HG02759 (cell line): Measurements from ENCODE around the gene TBL1Y.
"Not testable (repeated sequence)": the region's sequence is repeated elsewhere in the genome, so short reads cannot be mapped to it uniquely, and the experiment has no call there.

Source experiments
- ATAC-seq: cut with Tn5 transposase; IDR thresholded peaks from one replicate; pipeline ENCODE4 v1.9.1; 2021; ENCODE audit warnings: mild to moderate bottlenecking, moderate library complexity; ENCODE audit not compliant: unreplicated experiment

The TBL1Y gene

GRCh38 chrY:6910372-6911252 lies at the start of gene TBL1Y:
TSS of gene TBL1Y (plus strand) at chrY:6910697. CDS start at chrY:7025085, 114,388 bp downstream.
- ATAC-seq: no peak

GRCh38 chrY:6894496-6894895 lies 16.0 kb upstream of the TBL1Y start:
- no peak for ATAC-seq

- ATAC-seq: no peak
Observed at GRCh38 chrY:6895236-6895635, 15.3 kb upstream of the TBL1Y start.

- not testable (repeated sequence) for ATAC-seq
Observed at GRCh38 chrY:6902116-6902515, 8.4 kb upstream of the TBL1Y start.

GRCh38 chrY:6907591-6907990 lies 2.9 kb upstream of the TBL1Y start:
- no peak for ATAC-seq

- ATAC-seq: not testable (repeated sequence)
Observed at GRCh38 chrY:6908021-6908420, 2.5 kb upstream of the TBL1Y start.

GRCh38 chrY:6909118-6909521 lies 1.4 kb upstream of the TBL1Y start:
- no peak for ATAC-seq

- ATAC-seq: no peak
Observed at GRCh38 chrY:6909856-6910255, 641 bp upstream of the TBL1Y start.

GRCh38 chrY:6911253-6911881 lies 870 bp downstream of the TBL1Y start, which contains the start of gene AMELY:
TSS of gene AMELY (minus strand) at chrY:6911752. CDS start at chrY:6872608, 39,144 bp downstream.
- ATAC-seq: no peak

GRCh38 chrY:6913362-6913761 lies 2.9 kb downstream of the TBL1Y start:
- no peak for ATAC-seq

- no peak for ATAC-seq
Observed at GRCh38 chrY:6921061-6921460, 10.6 kb downstream of the TBL1Y start.

GRCh38 chrY:6928265-6928664 lies 17.8 kb downstream of the TBL1Y start:
- ATAC-seq: no peak

- no peak for ATAC-seq
Observed at GRCh38 chrY:6929237-6929636, 18.7 kb downstream of the TBL1Y start.

- ATAC-seq: no peak
Observed at GRCh38 chrY:6931779-6932396, 21.4 kb downstream of the TBL1Y start.

- ATAC-seq: no peak
Observed at GRCh38 chrY:6935497-6935896, 25.0 kb downstream of the TBL1Y start.

- no peak for ATAC-seq
Observed at GRCh38 chrY:6947695-6948094, 37.2 kb downstream of the TBL1Y start.

GRCh38 chrY:6948378-6948777 lies 37.9 kb downstream of the TBL1Y start:
- no peak for ATAC-seq

GRCh38 chrY:6949947-6950346 lies 39.5 kb downstream of the TBL1Y start:
- ATAC-seq: no peak

GRCh38 chrY:6964732-6965131 lies 54.2 kb downstream of the TBL1Y start:
- ATAC-seq: no peak

GRCh38 chrY:6966521-6966920 lies 56.0 kb downstream of the TBL1Y start:
- ATAC-seq: no peak

GRCh38 chrY:6967736-6968135 lies 57.2 kb downstream of the TBL1Y start:
- ATAC-seq: no peak

- ATAC-seq: no peak
Observed at GRCh38 chrY:6968191-6968590, 57.7 kb downstream of the TBL1Y start.
